ENCODE data around the gene CYB5R2.
A peak's percentile ranks its signal among the peaks of the same experiment; 100 is the strongest.

The CYB5R2 gene

DNA sequence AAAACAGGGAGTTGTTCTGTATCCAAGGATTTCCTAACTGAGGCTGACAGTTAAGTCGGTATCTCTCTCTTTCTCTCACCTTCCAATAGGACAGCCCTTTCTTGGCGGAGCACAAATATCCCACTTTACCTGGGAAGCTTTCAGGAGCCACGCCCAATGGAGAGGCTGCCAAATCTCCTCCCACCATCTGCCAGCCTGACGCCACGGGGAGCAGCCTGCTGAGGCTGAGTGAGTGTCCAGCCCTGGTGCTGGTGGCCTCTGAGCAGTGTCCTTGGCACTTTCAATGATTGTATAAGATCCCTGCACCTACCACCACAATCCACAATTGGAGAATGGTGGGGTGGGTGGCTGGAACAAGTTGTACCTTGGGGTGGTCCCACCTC lies 33.7 kb downstream of the CYB5R2 start:
- no peak for DNase-seq (ENCODE audit: low read depth)

GRCh38 chr11:7638710-7639642 lies 34.3 kb downstream of the CYB5R2 start:
- TF ChIP-seq, protein P1, sequence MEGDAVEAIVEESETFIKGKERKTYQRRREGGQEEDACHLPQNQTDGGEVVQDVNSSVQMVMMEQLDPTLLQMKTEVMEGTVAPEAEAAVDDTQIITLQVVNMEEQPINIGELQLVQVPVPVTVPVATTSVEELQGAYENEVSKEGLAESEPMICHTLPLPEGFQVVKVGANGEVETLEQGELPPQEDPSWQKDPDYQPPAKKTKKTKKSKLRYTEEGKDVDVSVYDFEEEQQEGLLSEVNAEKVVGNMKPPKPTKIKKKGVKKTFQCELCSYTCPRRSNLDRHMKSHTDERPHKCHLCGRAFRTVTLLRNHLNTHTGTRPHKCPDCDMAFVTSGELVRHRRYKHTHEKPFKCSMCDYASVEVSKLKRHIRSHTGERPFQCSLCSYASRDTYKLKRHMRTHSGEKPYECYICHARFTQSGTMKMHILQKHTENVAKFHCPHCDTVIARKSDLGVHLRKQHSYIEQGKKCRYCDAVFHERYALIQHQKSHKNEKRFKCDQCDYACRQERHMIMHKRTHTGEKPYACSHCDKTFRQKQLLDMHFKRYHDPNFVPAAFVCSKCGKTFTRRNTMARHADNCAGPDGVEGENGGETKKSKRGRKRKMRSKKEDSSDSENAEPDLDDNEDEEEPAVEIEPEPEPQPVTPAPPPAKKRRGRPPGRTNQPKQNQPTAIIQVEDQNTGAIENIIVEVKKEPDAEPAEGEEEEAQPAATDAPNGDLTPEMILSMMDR (IDR thresholded peaks at IDR 0.05; ENCODE audit: control insufficient read depth, extremely low read depth, insufficient read depth), result no peak
- H3K4me3 ChIP-seq (ENCODE audit: low read depth, low read length), result no peak overlapping the region
- DNase-seq (ENCODE audit: low read depth), result no peak

More for the DNA sequence above, 33.7 kb downstream of the CYB5R2 start:
- TF ChIP-seq, protein P1 (IDR thresholded peaks at IDR 0.05; ENCODE audit: control insufficient read depth, extremely low read depth, insufficient read depth), result no peak
- no peak overlapping the region for H3K4me3 ChIP-seq (ENCODE audit: low read depth, low read length)

DNA sequence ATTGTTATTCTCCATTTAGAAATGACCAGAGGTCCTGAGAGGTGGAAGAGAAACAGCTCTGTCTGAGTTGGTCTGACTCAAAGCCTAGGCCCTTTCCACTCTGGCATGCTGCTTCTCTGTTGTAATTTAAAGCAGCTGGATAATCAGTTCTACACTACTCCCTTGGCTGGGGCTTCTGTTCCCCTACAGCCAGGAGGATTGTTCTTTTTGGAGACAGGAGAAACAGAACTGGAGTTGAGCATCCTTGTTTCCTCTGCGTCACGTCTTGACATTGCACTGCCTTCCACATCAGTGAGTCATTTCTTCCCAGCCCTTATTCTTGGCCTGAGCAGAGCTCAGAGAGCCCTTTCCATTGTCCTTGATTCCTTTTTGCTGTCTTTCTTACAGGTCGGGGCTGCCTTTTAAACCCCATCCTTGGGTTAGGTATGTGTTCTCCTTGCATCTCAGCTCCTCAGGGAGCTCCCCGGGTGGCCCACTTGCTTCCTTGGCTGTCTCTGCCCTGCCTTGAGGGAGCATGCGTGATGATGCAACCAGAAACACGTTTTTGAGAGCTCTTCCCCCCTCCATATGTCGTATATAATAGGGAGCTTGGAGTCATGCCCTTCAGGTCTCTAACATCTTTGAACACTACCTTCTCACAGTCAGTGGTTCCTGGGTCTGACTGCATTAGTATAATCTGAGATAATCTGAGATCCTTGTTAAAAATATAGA lies 35.7 kb downstream of the CYB5R2 start:
- TF ChIP-seq, protein P1 (IDR thresholded peaks at IDR 0.05; ENCODE audit: control insufficient read depth, extremely low read depth, insufficient read depth), result no peak
- H3K4me3 ChIP-seq (ENCODE audit: low read depth, low read length), result no peak overlapping the region
- no peak for DNase-seq (ENCODE audit: low read depth)

GRCh38 chr11:7636350-7636749 lies 37.0 kb downstream of the CYB5R2 start:
- TF ChIP-seq, protein P1 (IDR thresholded peaks at IDR 0.05; ENCODE audit: control insufficient read depth, extremely low read depth, insufficient read depth), result no peak
- H3K4me3 ChIP-seq (ENCODE audit: low read depth, low read length), result no peak overlapping the region
- DNase-seq (ENCODE audit: low read depth), result no peak

DNA sequence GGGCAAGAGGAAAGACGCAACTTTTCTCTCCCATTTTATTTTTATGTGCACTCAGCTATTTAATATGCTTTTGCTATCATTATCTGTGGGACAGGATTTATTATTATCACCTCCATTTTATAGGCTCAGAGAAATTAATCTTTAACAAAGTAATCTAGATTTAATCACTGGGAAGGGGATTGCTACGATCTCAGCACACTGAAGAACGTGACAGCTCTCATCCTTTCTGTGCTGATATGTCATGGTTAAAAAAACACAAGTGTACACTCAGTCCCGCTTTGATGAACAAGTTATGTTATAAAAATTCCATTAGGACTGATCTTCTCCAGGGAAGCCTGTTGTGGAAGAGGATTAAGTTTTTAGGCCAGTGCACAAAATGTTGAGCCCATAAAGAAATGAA lies 37.6 kb downstream of the CYB5R2 start:
- TF ChIP-seq, protein P1 (IDR thresholded peaks at IDR 0.05; ENCODE audit: control insufficient read depth, extremely low read depth, insufficient read depth), result no peak
- DNase-seq (ENCODE audit: low read depth), result peak; percentile 77
- H3K4me3 ChIP-seq (ENCODE audit: low read depth, low read length), result no peak overlapping the region

DNA sequence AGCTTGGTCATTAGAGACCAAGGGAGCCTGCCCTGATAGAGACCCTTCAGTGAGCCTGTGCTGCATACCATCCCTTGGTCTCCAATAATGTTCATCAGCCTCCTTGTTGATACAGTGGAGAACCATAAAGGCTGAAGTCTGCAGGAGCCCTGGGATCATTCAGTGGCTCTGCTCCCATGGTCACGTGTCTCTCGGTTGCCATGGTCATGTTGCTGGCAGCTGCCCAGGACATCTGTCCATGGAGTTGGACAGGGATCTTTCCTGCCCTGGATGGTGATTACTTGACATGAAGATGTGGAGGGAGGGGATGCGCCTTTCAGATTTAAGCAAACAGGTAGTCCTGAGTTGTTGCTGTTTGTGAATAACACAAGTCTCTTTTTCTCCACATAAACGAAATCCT lies 38.2 kb downstream of the CYB5R2 start:
- DNase-seq (ENCODE audit: low read depth), result no peak
- H3K4me3 ChIP-seq (ENCODE audit: low read depth, low read length), result no peak overlapping the region
- TF ChIP-seq, protein P1 (IDR thresholded peaks at IDR 0.05; ENCODE audit: control insufficient read depth, extremely low read depth, insufficient read depth), result no peak
